ENCODE results near the gene BATF. TPM values are rescaled to one million over a fixed set of nuclear protein-coding genes. Genes with fewer than 3 reads are reported as not detected.
A peak's percentile ranks its signal among the peaks of the same experiment; 100 is the strongest.

The BATF gene
- total RNA-seq, 4 donors from 2014 or later = 3.1 to 28.1 (median 5.9) TPM; not detected in 1

- H3K27ac ChIP-seq = peak within 1 kb of the TSS; percentile 73 to 90 (median 82)
- H3K4me3 ChIP-seq = peak within 1 kb of the TSS; percentile 31 to 87 (median 72)
- no peaks in the 10 kb centered on the region for H3K27me3 ChIP-seq
- peak; percentile 78 to 87 for TF ChIP-seq POLR2A (IDR thresholded peaks at IDR 0.05)
- TF ChIP-seq CTCF (IDR thresholded peaks at IDR 0.05) = no peak
- H3K9me3 ChIP-seq = no peaks in the 10 kb centered on the region
- peak; percentile 72 to 93 (median 91) for DNase-seq
- no peaks in the 10 kb centered on the region for H3K36me3 ChIP-seq
- H3K4me1 ChIP-seq = peaks cover 0 to 9% (median 0%) of the 10 kb centered on the region in 4 donors
Measured at GRCh38 chr14:75578102-75578785, 56.0 kb downstream of the BATF start, which contains the start of gene FLVCR2. FLVCR2 (plus strand) TSS chr14:75578620; CDS start chr14:75578973, 353 bp downstream.

GRCh38 chr14:75578786-75579337 is 56.6 kb downstream of the BATF start:
- Histone ChIP-seq H3K27me3 (no peaks in the 10 kb centered on the region), H3K4me1 (peaks cover 0 to 9% (median 0%) of the 10 kb centered on the region in 4 donors), H3K27ac (peak overlapping the region; percentile 73 to 90 (median 82)), H3K9me3 (no peaks in the 10 kb centered on the region), H3K4me3 (peak overlapping the region; percentile 31 to 87 (median 72)), H3K36me3 (no peaks in the 10 kb centered on the region)
- TF ChIP-seq POLR2A (IDR thresholded peaks at IDR 0.05) (no peak), CTCF (IDR thresholded peaks at IDR 0.05) (peak in 3 of 6 experiments; percentile 41 to 46 (median 45))
- peak in 1 of 3 donors; percentile 49 for DNase-seq

- TF ChIP-seq POLR2A (IDR thresholded peaks at IDR 0.05) (peak; percentile 92 to 93), CTCF (IDR thresholded peaks at IDR 0.05) (peak in 1 of 6 experiments; percentile 10)
- H3K4me3 ChIP-seq = peak overlapping the region; percentile 31 to 87 (median 72)
- peak in 2 of 3 donors; percentile 78 to 80 for DNase-seq
- no peaks in the 10 kb centered on the region for H3K36me3 ChIP-seq
- no peaks in the 10 kb centered on the region for H3K27me3 ChIP-seq
- no peaks in the 10 kb centered on the region for H3K9me3 ChIP-seq
- peak overlapping the region; percentile 73 to 90 (median 82) for H3K27ac ChIP-seq
- H3K4me1 ChIP-seq = peaks cover 0 to 9% (median 0%) of the 10 kb centered on the region in 4 donors
Measured at GRCh38 chr14:75579338-75579864, 57.1 kb downstream of the BATF start.

GRCh38 chr14:75579882-75580281 is 57.6 kb downstream of the BATF start:
- H3K4me3 ChIP-seq = peak overlapping the region in 3 of 4 donors; percentile 31 to 87 (median 83)
- no peak for DNase-seq
- TF ChIP-seq CTCF (IDR thresholded peaks at IDR 0.05) (no peak), POLR2A (IDR thresholded peaks at IDR 0.05) (no peak)

GRCh38 chr14:75587388-75587787 is 65.1 kb downstream of the BATF start:
- TF ChIP-seq POLR2A (IDR thresholded peaks at IDR 0.05) (no peak), CTCF (IDR thresholded peaks at IDR 0.05) (no peak)
- Histone ChIP-seq H3K27me3 (no peaks in the 10 kb centered on the region), H3K36me3 (peaks cover 0 to 3% (median 0%) of the 10 kb centered on the region in 3 donors), H3K4me1 (no peaks in the 10 kb centered on the region), H3K27ac (no peak overlapping the region), H3K9me3 (no peaks in the 10 kb centered on the region), H3K4me3 (no peak overlapping the region)
- DNase-seq = no peak

More at GRCh38 chr14:75579882-75580281, 57.6 kb downstream of the BATF start:
- no peaks in the 10 kb centered on the region for H3K9me3 ChIP-seq
- H3K27me3 ChIP-seq = no peaks in the 10 kb centered on the region
- H3K27ac ChIP-seq = peak overlapping the region in 3 of 4 donors; percentile 73 to 90 (median 88)
- H3K36me3 ChIP-seq = no peaks in the 10 kb centered on the region
- peaks cover 0 to 9% (median 0%) of the 10 kb centered on the region in 4 donors for H3K4me1 ChIP-seq

All from Peyer's patch (tissue), 4 donors.